DND-41 (cell line): ENCODE data around the gene COPRS.

Experiments
- ATAC-seq: fragments of 200-7000 bp; cut with Tn5 transposase; 3 replicates; pipeline ENCODE4 v1.9.1; 2021; ENCODE audit warnings: low read depth; ENCODE audit not compliant: insufficient read depth
- DNase-seq: peaks from one replicate; pipeline ENCODE4 v3.0.0-alpha.2; 2020
- H2AFZ ChIP-seq: 2 replicates; pipeline ENCODE4 v1.6.0; 2012; ENCODE audit warnings: low read depth, low read length
- H3K27ac ChIP-seq: 2 replicates; pipeline ENCODE4 v1.5.1; 2012; ENCODE audit warnings: low read length, inconsistent platforms
- H3K27me3 ChIP-seq: fragments of 200-600 bp; sonication (generic); 2 replicates; pipeline ENCODE4 v1.6.0; 2012; ENCODE audit warnings: low read length, mild to moderate bottlenecking, inconsistent platforms; ENCODE audit not compliant: insufficient read depth, poor library complexity
- H3K36me3 ChIP-seq: 2 replicates; pipeline ENCODE4 v1.5.1; 2012; ENCODE audit warnings: low read length, inconsistent platforms; ENCODE audit not compliant: insufficient read depth
- H3K4me1 ChIP-seq: 2 replicates; pipeline ENCODE4 v1.5.1; 2012; ENCODE audit warnings: mild to moderate bottlenecking, low read length; ENCODE audit not compliant: insufficient read depth
- H3K4me2 ChIP-seq: 2 replicates; pipeline ENCODE4 v1.6.0; 2012; ENCODE audit warnings: mild to moderate bottlenecking, moderate library complexity, low read length, inconsistent platforms; ENCODE audit not compliant: insufficient read depth
- H3K4me3 ChIP-seq, 2 experiments: fragments of 200-600 bp in 1 of 2; shearing (Covaris generic) in 1 of 2; 2 replicates each; pipeline ENCODE4 v1.5.1; 2012 to 2016; ENCODE audit warnings: inconsistent platforms in 2 of 2, low read length in 2 of 2, mild to moderate bottlenecking in 2 of 2, low read depth in 1 of 2, moderate library complexity in 1 of 2
- H3K79me2 ChIP-seq: 2 replicates; pipeline ENCODE4 v1.6.0; 2012; ENCODE audit warnings: low read length, inconsistent platforms; ENCODE audit not compliant: insufficient read depth
- H3K9ac ChIP-seq: 2 replicates; pipeline ENCODE4 v1.6.0; 2012; ENCODE audit warnings: low read depth, mild to moderate bottlenecking, inconsistent platforms, low read length, moderate library complexity
- H3K9me3 ChIP-seq: 2 replicates; pipeline ENCODE4 v1.5.1; 2012; ENCODE audit warnings: low read length, moderate library complexity, mild to moderate bottlenecking, inconsistent platforms; ENCODE audit not compliant: insufficient read depth, severe bottlenecking
- H4K20me1 ChIP-seq: 2 replicates; pipeline ENCODE4 v1.6.0; 2012; ENCODE audit warnings: low read length; ENCODE audit not compliant: insufficient read depth
- CTCF ChIP-seq: IDR thresholded peaks from 2 replicates; pipeline ENCODE4 v1.5.1; 2012; ENCODE audit warnings: borderline replicate concordance, low read length, moderate library complexity, mild to moderate bottlenecking; ENCODE audit not compliant: poor library complexity, severe bottlenecking; ENCODE audit errors: extremely low read depth
- EZH2 ChIP-seq: IDR thresholded peaks from 3 replicates; pipeline ENCODE4 v1.6.1; 2012; ENCODE audit warnings: borderline replicate concordance, low read depth, mild to moderate bottlenecking, moderate library complexity, low read length, inconsistent platforms; ENCODE audit not compliant: severe bottlenecking

COPRS gene

GRCh38 chr17:31858642-31859486 is at the start of gene COPRS:
TSS of gene COPRS (minus strand) at chr17:31859244. CDS start at chr17:31859199, 45 bp downstream.
- peak; percentile 75 for ATAC-seq

GRCh38 chr17:31908386-31908785 is 49.3 kb upstream of the COPRS start:
- H3K9me3 ChIP-seq = no peaks in the 10 kb centered on the region
- no peak overlapping the region for H3K4me3 ChIP-seq
- no peak overlapping the region for H3K27ac ChIP-seq
- TF ChIP-seq CTCF (no peak), EZH2 (no peak)
- H3K4me2 ChIP-seq = no peak overlapping the region
- peaks cover 8% of the 10 kb centered on the region for H3K27me3 ChIP-seq
- no peak overlapping the region for H3K9ac ChIP-seq
- DNase-seq (no peak), ATAC-seq (no peak)
- H3K79me2 ChIP-seq = no peaks in the 10 kb centered on the region
- H4K20me1 ChIP-seq = no peaks in the 10 kb centered on the region
- no peaks in the 10 kb centered on the region for H3K4me1 ChIP-seq
- no peaks in the 10 kb centered on the region for H3K36me3 ChIP-seq
- H2AFZ ChIP-seq = no peak overlapping the region

More at GRCh38 chr17:31858642-31859486, at the start of gene COPRS:
- Histone ChIP-seq H3K4me2 (peak within 1 kb of the TSS; percentile 91), H3K36me3 (peaks cover 25% of the 10 kb centered on the region), H2AFZ (peak within 1 kb of the TSS; percentile 69), H3K4me1 (peaks cover 22% of the 10 kb centered on the region), H4K20me1 (0 out of 2 replicates have a peak, but pooled peaks cover 5% of the 10 kb centered on the region), H3K9me3 (no peaks in the 10 kb centered on the region), H3K4me3 (peak within 1 kb of the TSS; percentile 52 to 74; a peak in 3 of 4 replicates), H3K27ac (peak within 1 kb of the TSS; percentile 52), H3K27me3 (no peaks in the 10 kb centered on the region), H3K9ac (peak within 1 kb of the TSS; percentile 68), H3K79me2 (peaks cover 24% of the 10 kb centered on the region)
- DNase-seq = peak; percentile 77
- TF ChIP-seq EZH2 = no peak
- no peak for TF ChIP-seq CTCF

GRCh38 chr17:31907342-31907962 is 48.4 kb upstream of the COPRS start:
- H3K4me1 ChIP-seq = peaks cover 1% of the 10 kb centered on the region; the same call in 1 of the 2 replicates
- no peaks in the 10 kb centered on the region for H3K9me3 ChIP-seq
- no peak overlapping the region for H3K4me2 ChIP-seq
- no peaks in the 10 kb centered on the region for H3K36me3 ChIP-seq
- H3K27me3 ChIP-seq = peaks cover 8% of the 10 kb centered on the region
- ATAC-seq = peak; percentile 74
- TF ChIP-seq CTCF = no peak
- no peak for TF ChIP-seq EZH2
- H3K4me3 ChIP-seq = no peak overlapping the region
- peak; percentile 32 for DNase-seq
- no peaks in the 10 kb centered on the region for H3K79me2 ChIP-seq
- H4K20me1 ChIP-seq = no peaks in the 10 kb centered on the region
- no peak overlapping the region for H3K27ac ChIP-seq
- H3K9ac ChIP-seq = no peak overlapping the region
- H2AFZ ChIP-seq = no peak overlapping the region
